GM19043 (cell line): ENCODE measurements around the gene UBAP2L.
"Not testable (repeated sequence)": the region's sequence is repeated elsewhere in the genome, so short reads cannot be mapped to it uniquely, and the experiment has no call there.

Experiments used
- ATAC-seq: cut with Tn5 transposase; IDR thresholded peaks from one replicate; pipeline ENCODE4 v1.9.1; 2021; ENCODE audit warnings: low read depth; ENCODE audit not compliant: unreplicated experiment

Gene UBAP2L

DNA sequence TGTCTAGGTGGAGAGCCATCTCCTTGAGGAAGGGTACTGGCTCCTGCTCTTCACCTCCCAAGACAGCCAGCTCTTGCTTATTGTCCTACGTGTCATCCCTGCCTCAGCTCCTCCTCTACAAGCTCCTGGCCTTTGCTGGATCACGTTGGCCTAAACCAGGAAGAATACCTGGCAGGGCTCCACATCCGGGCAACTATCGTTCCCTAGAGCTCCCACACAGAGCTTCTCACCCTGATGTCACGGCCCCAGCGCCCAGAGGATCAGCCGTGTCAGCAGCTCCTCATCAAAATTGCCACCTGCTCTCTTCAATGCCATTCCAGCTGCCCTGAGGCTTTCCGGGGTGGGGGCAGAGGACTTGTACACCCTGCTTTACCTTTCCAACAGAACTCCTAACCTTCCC, 26.9 kb upstream of the UBAP2L start:
- ATAC-seq = no peak

DNA sequence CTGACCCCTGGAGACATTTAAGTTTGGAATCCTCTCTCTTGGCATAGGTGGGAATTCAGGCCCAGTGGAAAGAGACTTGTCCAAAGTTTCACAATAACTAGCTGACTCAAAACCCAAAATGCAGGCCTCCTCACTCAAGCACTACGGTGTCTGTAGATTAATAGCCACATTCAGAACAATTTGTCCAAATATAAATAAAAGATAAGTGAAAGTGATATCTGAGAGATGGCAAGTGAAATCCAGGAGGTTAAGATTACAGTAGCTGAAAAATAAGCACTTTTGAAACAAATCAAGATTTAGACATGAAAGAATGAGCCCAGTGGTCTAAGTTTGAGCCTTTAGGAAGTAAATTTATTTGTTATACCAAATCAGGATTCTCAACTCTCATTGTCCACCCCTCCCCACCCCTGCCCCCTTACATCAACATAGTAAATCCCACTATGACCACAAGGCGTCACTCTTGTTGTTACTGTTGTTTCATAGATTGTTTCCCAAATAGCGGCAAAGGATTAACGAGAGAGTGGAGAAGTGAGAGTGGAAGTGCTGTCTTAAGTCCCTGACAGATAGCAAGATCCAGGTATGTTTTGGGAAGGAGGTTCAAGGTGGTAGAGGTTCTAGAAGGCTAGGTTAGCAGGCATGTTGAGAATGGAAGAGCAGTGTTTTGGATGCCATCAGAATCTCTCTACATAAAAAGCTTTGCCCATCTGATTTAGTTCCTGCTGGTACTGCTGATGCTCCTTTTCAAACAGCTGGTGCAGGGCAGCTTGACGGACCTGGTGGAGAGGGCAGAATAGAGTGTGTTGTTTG, 21.8 kb upstream of the UBAP2L start:
- no peak for ATAC-seq

- ATAC-seq = no peak
These were observed 21.2 kb upstream of the UBAP2L start for GRCh38 chr1:154199563-154199879.

DNA sequence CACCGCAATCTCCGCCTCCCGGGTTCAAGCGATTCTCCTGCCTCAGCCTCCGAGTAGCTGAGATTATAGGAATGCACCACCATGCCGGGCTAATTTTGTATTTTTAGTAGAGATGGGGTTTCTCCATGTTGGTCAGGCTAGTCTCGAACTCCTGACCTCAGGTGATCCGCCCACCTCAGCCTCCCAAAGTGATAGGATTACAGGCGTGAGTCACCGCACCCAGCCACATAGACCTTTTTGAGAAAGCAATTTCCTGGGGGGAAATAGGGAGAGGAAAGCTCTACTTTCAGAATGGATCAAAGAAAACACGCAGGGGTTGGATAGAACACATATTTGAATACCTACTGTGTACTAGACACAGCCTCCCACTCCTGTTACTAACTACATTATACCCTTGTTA, 15.0 kb upstream of the UBAP2L start:
- ATAC-seq = not testable (repeated sequence)

GRCh38 chr1:154206196-154206595, 14.6 kb upstream of the UBAP2L start, which contains the start of gene CFAP141:
TSS of gene CFAP141 (minus strand) at chr1:154206333. CDS start at chr1:154206307, 26 bp downstream.
- no peak for ATAC-seq

DNA sequence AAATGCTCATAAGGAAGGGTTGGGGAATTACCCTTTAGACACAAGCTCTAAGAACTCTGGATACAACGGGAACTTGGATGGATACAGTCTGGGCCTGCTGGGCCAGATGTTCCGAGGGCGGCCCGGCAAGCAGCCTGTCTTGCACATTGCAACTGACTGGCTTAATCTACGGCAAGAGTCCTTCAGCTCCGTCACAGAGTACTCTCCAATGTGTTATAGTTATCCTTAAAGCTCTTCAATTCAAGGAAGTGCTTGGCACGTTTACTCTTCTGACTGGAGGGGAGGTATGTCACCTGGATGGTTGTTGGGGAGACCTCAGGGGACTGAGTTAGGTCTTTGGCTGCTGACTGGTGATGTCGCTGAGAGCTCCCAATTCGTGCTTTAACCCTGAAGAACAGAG, 13.5 kb upstream of the UBAP2L start:
- ATAC-seq = no peak

GRCh38 chr1:154208677-154209388, 11.9 kb upstream of the UBAP2L start:
- ATAC-seq = no peak

DNA sequence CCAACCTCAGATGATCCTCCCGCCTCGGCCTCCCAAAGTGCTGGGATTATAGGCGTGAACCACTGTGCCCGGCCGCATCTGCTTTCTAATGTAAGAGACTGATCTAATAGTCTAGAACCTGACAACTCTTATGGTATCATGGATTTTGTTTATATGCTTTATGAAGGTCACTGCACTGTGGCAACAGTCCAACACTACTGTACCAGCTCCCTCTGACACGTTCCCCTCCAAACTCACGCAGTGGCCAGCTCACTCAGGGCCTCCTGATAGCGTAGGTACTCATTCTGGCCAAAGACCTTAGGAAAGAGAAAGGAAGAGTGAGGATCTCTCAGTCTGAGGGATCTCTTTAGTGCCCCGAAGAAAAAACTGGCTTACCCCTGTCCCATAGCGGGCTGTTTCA, 8.7 kb upstream of the UBAP2L start:
- ATAC-seq = no peak

- ATAC-seq = no peak
These were observed 7.5 kb upstream of the UBAP2L start for GRCh38 chr1:154213274-154213673.

- ATAC-seq = no peak
These were observed 2.2 kb upstream of the UBAP2L start for GRCh38 chr1:154218545-154218944.

GRCh38 chr1:154219541-154219940, 1.2 kb upstream of the UBAP2L start:
- ATAC-seq = no peak

GRCh38 chr1:154220970-154221277, 169 bp downstream of the UBAP2L start:
- ATAC-seq = no peak

- no peak for ATAC-seq
These were observed 685 bp downstream of the UBAP2L start for GRCh38 chr1:154221278-154222001.

DNA sequence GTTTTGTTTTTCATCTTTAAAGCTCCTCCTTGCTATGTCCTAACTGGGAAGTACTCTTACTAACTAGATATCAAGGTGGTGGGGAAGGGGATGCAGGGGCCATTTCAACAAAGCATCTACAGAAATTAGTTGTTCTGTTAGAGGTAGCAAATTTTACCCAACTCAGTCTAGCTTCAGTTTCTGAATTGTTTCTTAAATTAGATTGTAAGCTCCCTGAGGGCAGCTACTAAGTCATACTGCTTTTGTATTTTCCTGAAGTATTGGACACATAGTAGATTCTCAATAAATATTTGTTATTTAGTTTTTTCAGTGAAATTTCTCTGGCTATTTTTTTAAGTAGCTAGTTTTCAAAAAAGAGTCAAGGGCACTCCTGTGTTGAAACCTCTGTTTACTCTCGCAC, 1.8 kb downstream of the UBAP2L start:
- no peak for ATAC-seq

GRCh38 chr1:154222918-154223317, 2.2 kb downstream of the UBAP2L start:
- no peak for ATAC-seq

- ATAC-seq = no peak
These were observed 2.9 kb downstream of the UBAP2L start for GRCh38 chr1:154223621-154224020.

DNA sequence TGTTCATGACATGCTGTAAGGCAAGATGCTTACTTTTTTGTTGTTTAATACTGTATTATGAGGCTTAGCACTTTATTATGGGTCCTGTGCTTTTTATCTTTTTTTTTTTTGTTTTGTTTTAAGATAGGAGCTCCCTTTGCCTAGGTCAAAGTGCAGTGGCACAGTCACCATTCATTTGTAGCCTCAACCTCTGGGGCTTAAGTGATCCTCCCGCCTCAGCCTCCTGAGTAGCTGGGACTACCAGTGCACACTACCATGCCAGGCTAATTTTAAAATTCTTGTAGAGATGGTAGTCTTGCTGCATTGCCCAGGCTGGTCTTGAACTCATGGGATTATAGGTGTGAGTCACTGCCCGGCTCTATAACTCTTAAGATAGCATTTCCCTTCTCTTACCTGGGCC, 4.6 kb downstream of the UBAP2L start:
- ATAC-seq = no peak

GRCh38 chr1:154231112-154231511, 10.4 kb downstream of the UBAP2L start:
- ATAC-seq = not testable (repeated sequence)

DNA sequence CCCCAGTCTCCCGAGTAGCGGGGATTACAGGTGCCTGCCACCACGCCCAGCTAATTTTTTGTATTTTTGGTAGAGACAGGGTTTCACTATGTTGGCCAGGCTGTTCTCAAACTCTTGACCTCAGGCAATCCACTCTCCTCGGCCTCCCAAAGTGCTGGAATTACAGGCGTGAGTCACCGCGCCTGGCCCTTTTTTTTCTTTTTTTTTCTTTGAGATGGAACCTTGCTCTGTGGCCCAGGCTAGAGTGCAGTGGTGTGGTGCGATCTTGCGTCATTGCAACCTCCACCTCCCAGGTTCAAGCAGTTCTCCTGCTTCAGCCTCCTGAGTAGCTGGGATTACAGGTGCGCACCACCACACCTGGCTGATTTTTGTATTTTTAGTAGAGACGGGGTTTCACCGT, 12.4 kb downstream of the UBAP2L start:
- not testable (repeated sequence) for ATAC-seq

DNA sequence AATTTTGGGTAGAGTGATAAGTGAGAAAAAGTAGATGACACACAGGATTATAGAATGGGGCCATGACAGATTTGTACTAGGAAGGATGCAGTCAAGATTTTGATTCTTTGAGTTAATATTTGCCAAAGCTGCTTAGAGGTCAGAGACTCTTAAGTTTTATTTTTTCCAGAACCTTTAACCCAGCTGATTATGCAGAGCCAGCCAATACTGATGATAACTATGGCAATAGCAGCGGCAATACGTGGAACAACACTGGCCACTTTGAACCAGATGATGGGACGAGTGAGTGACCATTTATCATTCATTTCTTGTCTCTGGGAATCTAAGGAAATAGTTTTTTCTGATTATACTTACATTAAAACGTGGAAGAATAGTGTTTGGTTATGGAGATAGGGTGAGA, 16.1 kb downstream of the UBAP2L start:
- ATAC-seq = no peak

GRCh38 chr1:154237435-154237834, 16.7 kb downstream of the UBAP2L start:
- ATAC-seq = no peak
